ENCODE data around the gene LRRC8D.

DNA sequence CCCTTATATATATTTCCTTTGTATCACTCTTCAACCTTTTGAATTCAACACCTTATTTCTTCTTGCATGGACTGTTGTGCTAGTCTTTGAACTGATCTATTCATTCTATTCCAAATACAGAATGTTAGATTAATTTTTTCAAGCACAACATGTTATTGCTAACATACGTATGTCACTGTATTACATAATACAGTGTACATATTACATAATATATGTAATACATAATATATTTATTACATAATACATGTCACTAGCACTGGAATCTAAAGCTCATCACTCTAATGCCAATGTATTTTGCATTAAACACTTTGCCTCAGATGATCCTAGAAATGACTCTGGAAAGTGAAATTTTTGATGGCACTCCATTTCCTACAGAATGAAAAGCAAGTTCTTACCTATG is 59.8 kb downstream of the LRRC8D start:
- TF ChIP-seq EZH2 (IDR thresholded peaks at IDR 0.05; ENCODE audit: insufficient read depth, poor library complexity, severe bottlenecking) (no peak), EZH2phosphoT487 (IDR thresholded peaks at IDR 0.05; ENCODE audit: insufficient read depth, low read depth) (no peak)

Measured in GM23248 (cell line).